HEK293T (cell line): ENCODE results near the gene NID2.

Experiments used
- SP1 ChIP-seq: fragments of 450-650 bp; IDR thresholded peaks from 2 replicates; pipeline ENCODE4 v1.6.1; 2017
- TARDBP ChIP-seq: fragments of 450-650 bp; IDR thresholded peaks from 2 replicates; pipeline ENCODE4 v1.6.1; 2016
- ZNF384 ChIP-seq: fragments of 450-650 bp; IDR thresholded peaks from 2 replicates; pipeline ENCODE4 v1.6.1; 2016

DNA sequence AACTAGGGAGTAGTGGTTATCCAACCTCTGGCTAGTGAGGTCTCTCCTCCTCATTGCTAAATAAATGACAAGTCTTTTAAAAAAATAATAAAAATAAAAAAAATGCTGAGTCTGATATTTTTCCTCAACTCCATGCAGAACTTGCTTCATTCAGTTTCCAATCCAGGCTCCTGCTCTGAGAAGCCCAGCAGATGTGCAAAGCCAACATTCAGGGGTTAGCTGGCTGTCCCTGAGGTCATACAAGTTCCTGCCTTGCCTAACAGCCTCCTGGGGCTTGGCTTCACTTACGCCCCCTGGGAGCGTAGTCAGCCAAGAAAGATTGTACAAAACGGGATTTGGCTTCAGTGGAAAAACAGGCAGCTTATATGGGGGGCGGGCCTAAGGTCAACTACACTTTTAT, 56.2 kb downstream of the NID2 start:
- no peak for TF ChIP-seq SP1
- no peak for TF ChIP-seq TARDBP
- no peak for TF ChIP-seq ZNF384
